PC-3 (cell line): ENCODE measurements around the gene ZBTB14. TPM values are rescaled to one million over a fixed set of nuclear protein-coding genes. Genes with fewer than 3 reads are reported as not detected.

Experiments used
- ATAC-seq: fragments of 200-7000 bp; cut with Tn5 transposase; 2 replicates; pipeline ENCODE4 v1.9.1; 2020; ENCODE audit warnings: mild to moderate bottlenecking, moderate library complexity
- BruUV-seq: library from RNA; stranded (reverse); fragments of 400-500 nt; replicated peaks from 2 replicates; lab custom pipeline; 2021; lab: Mats Ljungman, UMichigan
- CTCF ChIA-PET: fragments of 300-600 bp; sonication (Branson Sonifier 250); formaldehyde crosslinking; loops from one replicate; lab custom pipeline; 2022; ENCODE audit warnings: antibody characterized with exemption; lab: Charles Lee
- POLR2A ChIA-PET: fragments of 300-600 bp; sonication (Branson Sonifier 250); formaldehyde crosslinking; loops from one replicate; lab custom pipeline; 2022; ENCODE audit warnings: antibody characterized with exemption; ENCODE audit not compliant: unreplicated experiment; lab: Charles Lee
- DNase-seq: peaks from one replicate; pipeline ENCODE4 v3.0.0-alpha.2; 2015
- H2AFZ ChIP-seq: fragments of 300-600 bp; sonication (generic); 2 replicates; pipeline ENCODE4 v1.6.0; 2016; ENCODE audit warnings: antibody characterized with exemption, low read length
- H3F3A ChIP-seq: fragments of 300-600 bp; sonication (generic); one replicate; pipeline ENCODE4 v1.6.0; 2017; ENCODE audit warnings: antibody characterized with exemption, low read length, control low read depth, mild to moderate bottlenecking; ENCODE audit not compliant: unreplicated experiment
- H3K27ac ChIP-seq: fragments of 300-600 bp; sonication (generic); 2 replicates; pipeline ENCODE4 v1.5.1; 2016; ENCODE audit warnings: mild to moderate bottlenecking, low read length
- H3K27me3 ChIP-seq: fragments of 300-600 bp; sonication (generic); 2 replicates; pipeline ENCODE4 v1.6.1; 2016; ENCODE audit warnings: low read length, mixed read lengths
- H3K36me3 ChIP-seq: fragments of 300-600 bp; sonication (generic); 2 replicates; pipeline ENCODE4 v1.6.1; 2016; ENCODE audit warnings: low read depth, mixed run types, low read length, mixed read lengths
- H3K4me1 ChIP-seq: fragments of 300-600 bp; sonication (generic); 2 replicates; pipeline ENCODE4 v1.5.1; 2016; ENCODE audit warnings: low read length; ENCODE audit not compliant: insufficient read depth
- H3K4me2 ChIP-seq: fragments of 300-600 bp; sonication (generic); 2 replicates; pipeline ENCODE4 v1.6.0; 2016; ENCODE audit warnings: low read length
- H3K4me3 ChIP-seq: fragments of 300-600 bp; sonication (generic); 2 replicates; pipeline ENCODE4 v1.5.1; 2016; ENCODE audit warnings: mild to moderate bottlenecking, low read length, mixed read lengths
- H3K79me2 ChIP-seq: fragments of 300-600 bp; sonication (generic); 2 replicates; pipeline ENCODE4 v1.6.1; 2017; ENCODE audit warnings: low read length, mixed read lengths
- H3K9ac ChIP-seq: fragments of 300-600 bp; sonication (generic); 2 replicates; pipeline ENCODE4 v1.6.0; 2016; ENCODE audit warnings: mild to moderate bottlenecking, low read length
- H3K9me2 ChIP-seq: fragments of 300-600 bp; sonication (generic); replicated peaks from 2 replicates; pipeline ENCODE4 v1.6.1; 2016; ENCODE audit warnings: mixed run types, low read length, mixed read lengths
- H3K9me3 ChIP-seq: fragments of 300-600 bp; sonication (generic); 2 replicates; pipeline ENCODE4 v1.6.1; 2016; ENCODE audit warnings: low read length, mixed read lengths
- H4K20me1 ChIP-seq: fragments of 300-600 bp; sonication (generic); 2 replicates; pipeline ENCODE4 v1.6.1; 2016; ENCODE audit warnings: low read length, mixed read lengths
- CTCF ChIP-seq: fragments of 300-600 bp; sonication (generic); conservative IDR thresholded peaks from 2 replicates; pipeline ENCODE4 v1.5.1; 2017; ENCODE audit warnings: antibody characterized with exemption, low read depth, mild to moderate bottlenecking, low read length
- EZH2 ChIP-seq: fragments of 300-600 bp; sonication (generic); IDR thresholded peaks from one replicate; pipeline ENCODE4 v1.6.1; 2017; ENCODE audit warnings: antibody characterized with exemption, mild to moderate bottlenecking, low read length; ENCODE audit not compliant: unreplicated experiment
- EZH2phosphoT487 ChIP-seq: fragments of 300-600 bp; sonication (generic); IDR thresholded peaks from 2 replicates; pipeline ENCODE4 v1.6.1; 2018; ENCODE audit warnings: mild to moderate bottlenecking, antibody characterized with exemption, low read length, borderline replicate concordance
- intact Hi-C: fragments of 100-400 bp; cut with micrococcal nuclease; formaldehyde crosslinking; loops from 2 replicates; pipeline ENCODE4 v1.9.0; 2023
- total RNA-seq: library from RNA; depleted of rRNA; stranded (reverse); fragments of >200 nt; gene quantifications from 2 replicates; pipeline ENCODE4 v1.2.3, GENCODE V29; 2014

Gene ZBTB14
- total RNA-seq, 1 experiment from 2014 or later, result 6.8 TPM

GRCh38 chr18:5296706-5297320, 1.3 kb upstream of the ZBTB14 start:
- ATAC-seq (peak; percentile 37), DNase-seq (peak; percentile 70)
- no peaks in the 10 kb centered on the region for H3F3A ChIP-seq
- TF ChIP-seq EZH2, result no peak
- TF ChIP-seq EZH2phosphoT487, result no peak
- TF ChIP-seq CTCF, result no peak
- TSS peak; percentile 78 for BruUV-seq
- H3K4me1 ChIP-seq, result peaks cover 6% of the 10 kb centered on the region; the same call in 1 of the 2 replicates
- no peaks in the 10 kb centered on the region for H3K9me2 ChIP-seq
- H4K20me1 ChIP-seq, result no peaks in the 10 kb centered on the region
- no peaks in the 10 kb centered on the region for H3K9me3 ChIP-seq
- peaks cover 6% of the 10 kb centered on the region; the same call in 1 of the 2 replicates for H3K36me3 ChIP-seq
- H3K9ac ChIP-seq, result peak overlapping the region; percentile 66
- intact Hi-C loops, result loop anchor here (1.0 to 5.0 kb wide), 4 partner anchors 59 to 1434 kb away; partner anchors contain the start of gene EPB41L3
- ChIA-PET POLR2A (interaction anchor here (0.6 to 0.8 kb wide), 4 partner anchors 59 to 1604 kb away, joined by 3 to 7 read pairs (median 4); no protein-coding TSS in a partner anchor), CTCF (interaction anchor here (0.7 kb wide), 1 partner anchor 1225 kb away, joined by 4 read pairs; no protein-coding TSS in a partner anchor)
- H3K27me3 ChIP-seq, result peaks cover 15% of the 10 kb centered on the region; the same call in 1 of the 2 replicates
- peak overlapping the region; percentile 86 for H2AFZ ChIP-seq
- peak overlapping the region; percentile 42 for H3K27ac ChIP-seq
- peak overlapping the region; percentile 71 for H3K4me3 ChIP-seq
- H3K4me2 ChIP-seq, result peak overlapping the region; percentile 89
- peaks cover 13% of the 10 kb centered on the region for H3K79me2 ChIP-seq

GRCh38 chr18:5295981-5296705, 617 bp upstream of the ZBTB14 start:
- TF ChIP-seq EZH2phosphoT487, result peak; percentile 23; the same call in 1 of the 2 replicates
- no peak for TF ChIP-seq EZH2
- no peak for TF ChIP-seq CTCF
- Histone ChIP-seq H3F3A (no peaks in the 10 kb centered on the region), H3K27me3 (peaks cover 14% of the 10 kb centered on the region; the same call in 1 of the 2 replicates), H3K79me2 (peaks cover 13% of the 10 kb centered on the region), H3K4me1 (peaks cover 6% of the 10 kb centered on the region; the same call in 1 of the 2 replicates), H2AFZ (peak overlapping the region; percentile 86), H3K9ac (peak overlapping the region; percentile 77), H3K9me2 (no peaks in the 10 kb centered on the region), H3K4me3 (peak overlapping the region; percentile 75), H3K4me2 (peak overlapping the region; percentile 89), H4K20me1 (no peaks in the 10 kb centered on the region), H3K27ac (peak overlapping the region; percentile 58), H3K9me3 (no peaks in the 10 kb centered on the region), H3K36me3 (peaks cover 12% of the 10 kb centered on the region)
- ATAC-seq (peak; percentile 58), DNase-seq (peak; percentile 94)
- ChIA-PET CTCF (interaction anchor here (0.7 kb wide), 1 partner anchor 1226 kb away, joined by 4 read pairs; no protein-coding TSS in a partner anchor), POLR2A (interaction anchor here (0.6 to 2.1 kb wide), 4 partner anchors 58 to 287 kb away, joined by 3 to 22 read pairs (median 5); no protein-coding TSS in a partner anchor)
- intact Hi-C loops, result loop anchor here (1.0 to 5.0 kb wide), 4 partner anchors 58 to 1435 kb away; partner anchors contain the start of gene EPB41L3
- BruUV-seq, result no TSS peak
